T-helper 2 cell treated with Interferon-gamma antibody and Interleukin-4, amounts not matched to agents 5 μg/mL and 100 μg/mL, for 36 hours (primary cell): ENCODE measurements around the gene FAM118A.
"Not testable (repeated sequence)": the region's sequence is repeated elsewhere in the genome, so short reads cannot be mapped to it uniquely, and the experiment has no call there.

Source experiments
- DNase-seq: peaks from one replicate; pipeline ENCODE4 v3.0.0; 2021; ENCODE audit warnings: low spot score
- H3K27ac Mint-ChIP-seq: one replicate; pipeline ENCODE4 v1.8.0; 2021; ENCODE audit warnings: mild to moderate bottlenecking, mixed read lengths
- H3K27me3 Mint-ChIP-seq: one replicate; pipeline ENCODE4 v1.8.0; 2021; ENCODE audit warnings: low read depth, mixed read lengths
- H3K36me3 Mint-ChIP-seq: one replicate; pipeline ENCODE4 v1.8.0; 2021; ENCODE audit warnings: low read depth, mixed read lengths
- H3K4me1 Mint-ChIP-seq: one replicate; pipeline ENCODE4 v1.8.0; 2021; ENCODE audit warnings: low read depth, mixed read lengths
- H3K4me3 Mint-ChIP-seq: one replicate; pipeline ENCODE4 v1.8.0; 2022; ENCODE audit warnings: mild to moderate bottlenecking, moderate library complexity, mixed read lengths
- H3K9me3 Mint-ChIP-seq: one replicate; pipeline ENCODE4 v1.8.0; 2021; ENCODE audit warnings: mixed read lengths

FAM118A gene

DNA sequence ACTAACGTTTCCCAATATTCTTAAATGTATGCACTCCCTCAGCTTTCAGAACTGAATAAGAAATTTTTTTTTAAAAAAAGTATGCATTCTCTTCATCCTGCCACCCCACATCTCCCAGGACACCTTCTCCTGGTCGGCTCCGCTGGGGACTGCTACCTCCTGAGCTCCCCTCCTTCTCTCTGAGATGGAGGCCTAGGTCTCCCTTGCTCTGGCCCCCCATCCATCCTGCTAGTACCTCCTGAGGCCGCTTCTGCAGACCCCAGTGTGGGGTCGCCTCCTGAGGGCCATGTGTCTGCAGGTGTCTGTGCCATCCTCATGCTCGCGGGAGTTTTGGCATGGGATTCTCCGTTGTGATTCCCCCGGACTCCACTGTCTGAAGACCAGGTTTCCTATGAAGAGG lies 27.8 kb downstream of the FAM118A start:
- Mint-ChIP-seq H3K36me3 (peaks cover 65% of the 10 kb centered on the region), H3K9me3 (no peaks in the 10 kb centered on the region), H3K4me3 (no peak overlapping the region), H3K4me1 (peaks cover 17% of the 10 kb centered on the region), H3K27ac (no peak overlapping the region), H3K27me3 (no peaks in the 10 kb centered on the region)
- DNase-seq = no peak

DNA sequence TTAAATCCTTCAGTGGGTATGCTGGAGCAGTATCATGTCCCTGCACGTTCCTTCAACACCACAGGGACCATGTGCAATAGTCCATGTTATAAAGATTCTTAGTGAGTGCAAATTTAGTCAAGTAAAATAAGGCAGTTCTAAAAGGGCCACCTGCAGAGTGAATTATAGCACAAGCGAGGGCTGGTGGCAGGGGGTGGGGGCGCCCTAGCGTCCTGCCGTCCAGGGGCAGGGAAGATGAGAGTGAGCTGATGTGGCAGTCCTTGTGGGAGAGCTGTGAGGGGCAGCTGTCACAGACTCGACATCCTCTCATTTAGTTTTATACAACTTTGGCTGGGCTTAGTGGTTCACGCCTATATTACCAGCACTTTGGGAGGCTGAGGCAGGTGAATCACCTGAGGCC lies 29.1 kb downstream of the FAM118A start:
- no peak overlapping the region for H3K4me3 Mint-ChIP-seq
- no peak for DNase-seq
- H3K27ac Mint-ChIP-seq = no peak overlapping the region
- no peaks in the 10 kb centered on the region for H3K9me3 Mint-ChIP-seq
- H3K4me1 Mint-ChIP-seq = peaks cover 17% of the 10 kb centered on the region
- H3K36me3 Mint-ChIP-seq = peaks cover 59% of the 10 kb centered on the region
- no peaks in the 10 kb centered on the region for H3K27me3 Mint-ChIP-seq

DNA sequence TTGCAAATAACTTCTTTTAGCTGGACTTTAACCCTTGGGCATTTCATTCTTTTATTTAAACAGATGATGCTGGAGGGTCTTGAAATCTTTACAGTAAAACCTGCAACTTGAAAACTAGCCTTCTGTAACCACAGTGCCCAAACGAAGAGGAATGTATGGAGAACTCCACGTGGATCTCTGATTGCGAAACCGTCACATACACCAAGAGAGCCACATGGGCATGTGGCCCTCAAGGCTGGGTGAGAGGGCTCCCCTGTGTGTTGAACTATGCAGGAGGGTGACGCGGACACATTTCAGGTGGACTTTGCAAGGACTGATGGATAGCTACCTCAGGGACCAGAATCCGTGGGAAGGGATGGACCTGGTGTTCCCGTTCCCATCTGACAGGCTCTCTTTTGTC lies 30.6 kb downstream of the FAM118A start:
- Mint-ChIP-seq H3K36me3 (peaks cover 56% of the 10 kb centered on the region), H3K4me3 (peak overlapping the region; percentile 48), H3K9me3 (no peaks in the 10 kb centered on the region), H3K27ac (peak overlapping the region; percentile 79), H3K27me3 (no peaks in the 10 kb centered on the region), H3K4me1 (peaks cover 12% of the 10 kb centered on the region)
- no peak for DNase-seq

GRCh38 chr22:45341498-45341897 lies 31.8 kb downstream of the FAM118A start:
- Mint-ChIP-seq H3K4me1 (peaks cover 12% of the 10 kb centered on the region), H3K27ac (peak overlapping the region; percentile 89), H3K4me3 (peak overlapping the region; percentile 69), H3K27me3 (no peaks in the 10 kb centered on the region), H3K9me3 (no peaks in the 10 kb centered on the region), H3K36me3 (peaks cover 51% of the 10 kb centered on the region)
- peak; percentile 62 for DNase-seq

DNA sequence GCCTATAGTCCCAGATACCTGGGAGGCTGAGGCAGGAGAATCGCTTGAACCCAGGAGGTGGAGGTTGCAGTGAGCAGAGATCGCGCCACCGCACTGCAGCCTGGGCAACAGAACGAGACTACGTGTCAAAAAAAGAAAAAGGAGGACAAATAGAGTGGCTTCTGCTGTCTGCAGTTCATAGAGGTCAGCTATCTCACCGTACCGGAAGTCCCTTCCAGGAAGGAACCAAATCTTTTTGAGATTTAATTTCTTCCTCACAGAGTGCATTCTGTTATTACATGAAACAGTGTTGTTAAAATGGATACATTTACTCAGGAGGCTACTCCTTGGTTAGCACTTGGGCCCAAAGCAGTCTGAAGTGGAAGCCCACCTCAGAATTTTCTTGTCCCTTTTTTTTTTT lies 33.4 kb downstream of the FAM118A start:
- Mint-ChIP-seq H3K9me3 (no peaks in the 10 kb centered on the region), H3K4me3 (no peak overlapping the region), H3K4me1 (peaks cover 12% of the 10 kb centered on the region), H3K27me3 (no peaks in the 10 kb centered on the region), H3K36me3 (peaks cover 40% of the 10 kb centered on the region), H3K27ac (no peak overlapping the region)
- DNase-seq = no peak

DNA sequence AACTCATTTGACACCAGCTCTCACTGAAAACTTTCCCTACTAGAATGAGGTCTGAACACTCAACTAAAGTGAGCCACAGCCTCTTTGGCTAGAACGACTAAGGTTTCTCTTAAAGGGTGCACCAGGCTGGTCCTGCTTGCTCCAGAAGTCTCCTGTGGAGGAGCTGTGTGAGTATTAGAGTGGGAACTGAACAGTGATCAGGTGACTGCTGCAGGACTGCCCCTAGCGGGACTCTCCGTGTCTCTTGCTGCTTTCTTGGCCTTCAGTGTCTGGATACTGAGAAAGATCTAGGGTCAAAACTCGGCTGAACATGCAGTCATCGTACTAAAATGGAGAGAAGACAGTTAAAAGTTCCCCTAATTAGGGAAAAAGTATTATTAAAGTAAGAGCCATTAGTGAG lies 34.6 kb downstream of the FAM118A start:
- no peaks in the 10 kb centered on the region for H3K9me3 Mint-ChIP-seq
- peaks cover 12% of the 10 kb centered on the region for H3K4me1 Mint-ChIP-seq
- peaks cover 38% of the 10 kb centered on the region for H3K36me3 Mint-ChIP-seq
- no peaks in the 10 kb centered on the region for H3K27me3 Mint-ChIP-seq
- DNase-seq = no peak
- no peak overlapping the region for H3K27ac Mint-ChIP-seq
- H3K4me3 Mint-ChIP-seq = no peak overlapping the region

- no peak for DNase-seq
- H3K4me1 Mint-ChIP-seq = peaks cover 11% of the 10 kb centered on the region
- H3K4me3 Mint-ChIP-seq = no peak overlapping the region
- H3K27me3 Mint-ChIP-seq = no peaks in the 10 kb centered on the region
- H3K36me3 Mint-ChIP-seq = peaks cover 16% of the 10 kb centered on the region
- no peaks in the 10 kb centered on the region for H3K9me3 Mint-ChIP-seq
- H3K27ac Mint-ChIP-seq = no peak overlapping the region
Measured at GRCh38 chr22:45349916-45350315, 40.2 kb downstream of the FAM118A start.

DNA sequence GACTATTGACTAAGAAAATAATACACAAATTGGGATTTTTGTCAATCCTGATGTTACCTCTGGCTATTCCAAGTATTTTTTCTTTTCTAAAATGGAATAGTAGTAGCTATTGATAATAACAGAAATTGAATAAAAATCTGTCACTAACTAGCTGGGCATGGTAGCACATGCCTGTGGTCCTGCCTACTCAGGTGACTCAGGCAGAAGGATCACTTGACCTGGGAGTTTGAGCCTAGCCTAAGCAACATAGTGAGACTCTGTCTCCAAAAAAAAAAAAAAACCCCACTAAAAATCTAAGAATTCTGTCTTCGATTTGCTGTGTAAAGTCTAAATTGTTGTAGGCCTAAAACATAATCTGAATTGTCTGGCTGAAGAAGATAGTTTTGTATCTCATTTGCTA lies 42.2 kb downstream of the FAM118A start:
- DNase-seq = no peak
- Mint-ChIP-seq H3K9me3 (no peaks in the 10 kb centered on the region), H3K36me3 (peaks cover 6% of the 10 kb centered on the region), H3K27me3 (no peaks in the 10 kb centered on the region), H3K27ac (no peak overlapping the region), H3K4me1 (peaks cover 16% of the 10 kb centered on the region), H3K4me3 (no peak overlapping the region)

DNA sequence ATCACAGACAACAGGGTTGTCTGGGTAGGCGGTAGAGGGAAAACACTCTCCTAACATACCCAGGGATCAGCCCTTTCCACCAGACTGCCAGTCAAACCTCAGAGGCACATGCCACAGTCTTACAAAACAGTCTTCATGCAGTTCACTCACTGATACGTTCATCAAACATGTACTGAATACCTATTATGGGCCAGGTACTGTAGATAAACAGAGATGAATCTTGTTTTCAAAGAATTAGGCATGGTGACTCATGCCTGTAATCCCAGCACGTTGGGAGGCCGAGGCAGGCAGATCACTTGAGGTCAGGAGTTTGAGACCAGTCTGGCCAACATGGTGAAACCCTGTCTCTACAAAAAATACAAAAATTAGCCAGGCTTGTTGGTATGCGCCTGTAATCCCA lies 43.0 kb downstream of the FAM118A start:
- H3K4me1 Mint-ChIP-seq = peaks cover 20% of the 10 kb centered on the region
- not testable (repeated sequence) for DNase-seq, H3K27ac Mint-ChIP-seq, H3K4me3 Mint-ChIP-seq, H3K36me3 Mint-ChIP-seq, H3K9me3 Mint-ChIP-seq, H3K27me3 Mint-ChIP-seq

DNA sequence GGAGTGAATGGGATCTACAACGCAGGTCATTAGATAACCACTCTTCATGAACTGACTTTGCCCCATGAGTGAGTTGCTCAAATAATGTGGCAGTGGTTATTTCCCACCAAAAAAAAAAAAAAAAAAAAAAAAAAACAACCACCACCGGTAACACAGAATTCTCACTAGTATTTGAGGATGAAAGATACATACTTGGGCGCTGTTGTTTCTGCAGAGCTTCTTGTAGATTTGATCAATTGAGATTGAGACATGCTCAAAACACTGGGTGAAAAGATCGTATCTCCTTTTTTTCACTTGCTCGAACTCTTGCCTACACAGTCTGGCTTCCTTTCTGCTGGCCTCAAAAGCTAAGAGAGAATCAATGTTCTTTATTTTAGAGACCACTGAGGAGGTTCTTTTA lies 44.1 kb downstream of the FAM118A start:
- peak overlapping the region; percentile 18 for H3K4me3 Mint-ChIP-seq
- H3K27ac Mint-ChIP-seq = peak overlapping the region; percentile 72
- H3K27me3 Mint-ChIP-seq = no peaks in the 10 kb centered on the region
- peaks cover 20% of the 10 kb centered on the region for H3K4me1 Mint-ChIP-seq
- DNase-seq = no peak
- H3K36me3 Mint-ChIP-seq = peaks cover 7% of the 10 kb centered on the region
- no peaks in the 10 kb centered on the region for H3K9me3 Mint-ChIP-seq

GRCh38 chr22:45357490-45357889 lies 47.8 kb downstream of the FAM118A start:
- DNase-seq = no peak
- H3K27me3 Mint-ChIP-seq = peaks cover 7% of the 10 kb centered on the region
- no peak overlapping the region for H3K4me3 Mint-ChIP-seq
- no peaks in the 10 kb centered on the region for H3K9me3 Mint-ChIP-seq
- H3K36me3 Mint-ChIP-seq = peaks cover 5% of the 10 kb centered on the region
- H3K4me1 Mint-ChIP-seq = peaks cover 19% of the 10 kb centered on the region
- no peak overlapping the region for H3K27ac Mint-ChIP-seq

DNA sequence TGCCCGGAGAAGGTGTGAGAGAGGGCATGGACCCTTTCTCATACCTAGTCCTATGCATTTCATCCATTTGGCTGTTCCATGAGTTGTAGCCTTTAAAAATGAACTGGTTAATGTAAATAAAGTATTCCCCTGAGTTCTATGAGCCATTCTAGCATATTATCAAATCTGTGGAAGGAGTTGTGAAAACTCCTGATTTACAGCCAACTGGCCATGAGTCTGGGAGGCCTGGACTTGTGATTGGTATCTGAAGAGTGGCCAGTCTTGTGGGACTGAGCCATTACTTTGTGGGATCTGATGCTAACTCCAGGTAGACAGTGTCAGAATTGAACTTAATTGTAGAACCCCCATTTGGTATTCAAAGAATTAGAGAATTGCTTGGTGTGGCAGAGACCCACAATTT lies 48.4 kb downstream of the FAM118A start:
- H3K36me3 Mint-ChIP-seq = peaks cover 5% of the 10 kb centered on the region

GRCh38 chr22:45359627-45360026 lies 49.9 kb downstream of the FAM118A start:
- peaks cover 7% of the 10 kb centered on the region for H3K27me3 Mint-ChIP-seq
- no peak overlapping the region for H3K4me3 Mint-ChIP-seq

More for the DNA sequence above, 48.4 kb downstream of the FAM118A start:
- H3K27ac Mint-ChIP-seq = no peak overlapping the region
- H3K4me1 Mint-ChIP-seq = peaks cover 19% of the 10 kb centered on the region
- DNase-seq = no peak
- H3K27me3 Mint-ChIP-seq = peaks cover 7% of the 10 kb centered on the region
- H3K9me3 Mint-ChIP-seq = no peaks in the 10 kb centered on the region
- no peak overlapping the region for H3K4me3 Mint-ChIP-seq

GRCh38 chr22:45366713-45367112 lies 57.0 kb downstream of the FAM118A start:
- H3K9me3 Mint-ChIP-seq = peaks cover 19% of the 10 kb centered on the region
- DNase-seq = no peak
- no peak overlapping the region for H3K4me3 Mint-ChIP-seq
- H3K27me3 Mint-ChIP-seq = peaks cover 7% of the 10 kb centered on the region
- peaks cover 7% of the 10 kb centered on the region for H3K36me3 Mint-ChIP-seq
- H3K27ac Mint-ChIP-seq = no peak overlapping the region
- H3K4me1 Mint-ChIP-seq = no peaks in the 10 kb centered on the region

More at GRCh38 chr22:45359627-45360026, 49.9 kb downstream of the FAM118A start:
- peaks cover 5% of the 10 kb centered on the region for H3K36me3 Mint-ChIP-seq
- peaks cover 10% of the 10 kb centered on the region for H3K4me1 Mint-ChIP-seq
- no peak for DNase-seq
- no peak overlapping the region for H3K27ac Mint-ChIP-seq
- no peaks in the 10 kb centered on the region for H3K9me3 Mint-ChIP-seq

DNA sequence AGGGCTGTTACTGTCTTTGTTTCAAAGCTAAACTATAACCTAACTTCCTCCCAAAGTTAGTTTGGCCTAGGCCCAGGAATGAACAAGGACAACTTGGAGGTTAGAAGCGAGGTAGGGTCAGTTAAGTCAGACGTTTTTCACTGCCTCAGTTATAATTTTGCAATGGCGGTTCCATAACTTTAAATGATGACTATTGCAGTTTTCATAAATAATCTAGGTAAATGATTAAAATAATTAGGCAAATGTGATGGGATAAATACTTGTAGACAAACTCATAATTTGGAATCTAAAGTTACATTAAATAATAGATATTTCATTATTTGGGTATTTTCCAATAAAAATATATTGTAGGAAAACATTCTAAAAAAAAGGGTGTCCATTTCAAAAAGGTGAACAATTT lies 63.9 kb downstream of the FAM118A start:
- H3K4me1 Mint-ChIP-seq, H3K4me3 Mint-ChIP-seq, H3K27me3 Mint-ChIP-seq, H3K9me3 Mint-ChIP-seq, DNase-seq, H3K36me3 Mint-ChIP-seq, H3K27ac Mint-ChIP-seq: not testable (repeated sequence)
